ENCODE measurements around the gene TTC39A. TPM values are rescaled to one million over a fixed set of nuclear protein-coding genes. Genes with fewer than 3 reads are reported as not detected.

The TTC39A gene
- total RNA-seq, 1 experiment from 2014 or later, result 8.3 TPM

DNA sequence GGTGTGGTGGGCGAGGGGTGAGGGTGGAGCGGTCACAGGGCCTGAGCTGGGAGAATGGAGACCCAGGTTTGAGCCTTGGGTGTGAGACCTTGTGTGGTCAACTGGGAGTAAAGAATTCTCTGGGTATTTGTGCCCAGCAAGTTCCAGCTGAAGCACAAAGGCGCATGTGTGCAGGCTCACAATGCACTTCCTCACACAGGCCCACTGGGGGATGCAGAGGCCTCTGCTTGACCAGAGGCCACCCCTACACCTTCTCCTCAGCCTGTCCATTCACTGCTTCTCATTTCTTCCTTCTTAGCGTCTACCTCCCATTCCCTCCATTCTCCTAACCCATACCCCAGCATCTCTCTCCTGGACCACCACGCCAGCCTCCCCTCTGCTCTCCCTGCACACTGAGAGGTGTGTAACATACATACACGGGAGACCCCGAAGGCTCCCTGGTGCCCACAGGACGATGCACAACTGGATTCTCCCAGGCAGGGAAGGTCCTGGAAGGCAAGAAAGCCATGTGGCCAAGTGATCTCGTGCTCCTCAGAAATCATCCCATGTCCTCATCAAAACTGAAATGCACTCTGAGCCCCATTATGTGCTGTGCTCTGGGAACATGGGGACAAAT, 12.3 kb upstream of the TTC39A start:
- ATAC-seq (no peak), DNase-seq (ENCODE audit: low read depth, low spot score) (no peak)
- POLR2A ChIA-PET, result no interaction called here
- intact Hi-C loops (cut with micrococcal nuclease; ENCODE audit: unreplicated experiment), result no loop called here
- in situ Hi-C loops (cut with HindIII; ENCODE audit: low pct_unique_long_range_greater_than_20kb, low sequenced_read_pairs), result no loop called here
- no peak overlapping the region for H3K4me3 ChIP-seq (ENCODE audit: low read depth in 2 of 2, low read length in 2 of 2)
- H3K9me3 ChIP-seq (ENCODE audit: control insufficient read depth, insufficient read depth, low read depth, low read length), result no peaks in the 10 kb centered on the region
- H3K27me3 ChIP-seq (ENCODE audit: control insufficient read depth, insufficient read depth, low read length), result no peaks in the 10 kb centered on the region; the same call in 1 of the 2 replicates
- CTCF ChIA-PET, result no interaction called here
- no peak for TF ChIP-seq SIN3A (IDR thresholded peaks at IDR 0.05; ENCODE audit: borderline replicate concordance, insufficient read depth, low read depth, low read length)
- no peak for TF ChIP-seq POLR2AphosphoS5 (IDR thresholded peaks at IDR 0.05; ENCODE audit: low read depth, low read length)
- TF ChIP-seq, protein P1, sequence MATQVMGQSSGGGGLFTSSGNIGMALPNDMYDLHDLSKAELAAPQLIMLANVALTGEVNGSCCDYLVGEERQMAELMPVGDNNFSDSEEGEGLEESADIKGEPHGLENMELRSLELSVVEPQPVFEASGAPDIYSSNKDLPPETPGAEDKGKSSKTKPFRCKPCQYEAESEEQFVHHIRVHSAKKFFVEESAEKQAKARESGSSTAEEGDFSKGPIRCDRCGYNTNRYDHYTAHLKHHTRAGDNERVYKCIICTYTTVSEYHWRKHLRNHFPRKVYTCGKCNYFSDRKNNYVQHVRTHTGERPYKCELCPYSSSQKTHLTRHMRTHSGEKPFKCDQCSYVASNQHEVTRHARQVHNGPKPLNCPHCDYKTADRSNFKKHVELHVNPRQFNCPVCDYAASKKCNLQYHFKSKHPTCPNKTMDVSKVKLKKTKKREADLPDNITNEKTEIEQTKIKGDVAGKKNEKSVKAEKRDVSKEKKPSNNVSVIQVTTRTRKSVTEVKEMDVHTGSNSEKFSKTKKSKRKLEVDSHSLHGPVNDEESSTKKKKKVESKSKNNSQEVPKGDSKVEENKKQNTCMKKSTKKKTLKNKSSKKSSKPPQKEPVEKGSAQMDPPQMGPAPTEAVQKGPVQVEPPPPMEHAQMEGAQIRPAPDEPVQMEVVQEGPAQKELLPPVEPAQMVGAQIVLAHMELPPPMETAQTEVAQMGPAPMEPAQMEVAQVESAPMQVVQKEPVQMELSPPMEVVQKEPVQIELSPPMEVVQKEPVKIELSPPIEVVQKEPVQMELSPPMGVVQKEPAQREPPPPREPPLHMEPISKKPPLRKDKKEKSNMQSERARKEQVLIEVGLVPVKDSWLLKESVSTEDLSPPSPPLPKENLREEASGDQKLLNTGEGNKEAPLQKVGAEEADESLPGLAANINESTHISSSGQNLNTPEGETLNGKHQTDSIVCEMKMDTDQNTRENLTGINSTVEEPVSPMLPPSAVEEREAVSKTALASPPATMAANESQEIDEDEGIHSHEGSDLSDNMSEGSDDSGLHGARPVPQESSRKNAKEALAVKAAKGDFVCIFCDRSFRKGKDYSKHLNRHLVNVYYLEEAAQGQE (IDR thresholded peaks at IDR 0.05; ENCODE audit: insufficient read depth in 1 of 2, low read depth in 2 of 2, low read length in 1 of 2), result no peak
- TF ChIP-seq TCF7L2 (IDR thresholded peaks at IDR 0.05; ENCODE audit: low read depth, low read length), result no peak
- BruUV-seq (replicated peaks), result no TSS peak
- H3K27ac ChIP-seq (ENCODE audit: low read length), result no peak overlapping the region
- no peaks in the 10 kb centered on the region for H3K4me1 ChIP-seq (ENCODE audit: control insufficient read depth, insufficient read depth, low read length)
- H3K36me3 ChIP-seq (ENCODE audit: control insufficient read depth, insufficient read depth, low read length), result no peaks in the 10 kb centered on the region

DNA sequence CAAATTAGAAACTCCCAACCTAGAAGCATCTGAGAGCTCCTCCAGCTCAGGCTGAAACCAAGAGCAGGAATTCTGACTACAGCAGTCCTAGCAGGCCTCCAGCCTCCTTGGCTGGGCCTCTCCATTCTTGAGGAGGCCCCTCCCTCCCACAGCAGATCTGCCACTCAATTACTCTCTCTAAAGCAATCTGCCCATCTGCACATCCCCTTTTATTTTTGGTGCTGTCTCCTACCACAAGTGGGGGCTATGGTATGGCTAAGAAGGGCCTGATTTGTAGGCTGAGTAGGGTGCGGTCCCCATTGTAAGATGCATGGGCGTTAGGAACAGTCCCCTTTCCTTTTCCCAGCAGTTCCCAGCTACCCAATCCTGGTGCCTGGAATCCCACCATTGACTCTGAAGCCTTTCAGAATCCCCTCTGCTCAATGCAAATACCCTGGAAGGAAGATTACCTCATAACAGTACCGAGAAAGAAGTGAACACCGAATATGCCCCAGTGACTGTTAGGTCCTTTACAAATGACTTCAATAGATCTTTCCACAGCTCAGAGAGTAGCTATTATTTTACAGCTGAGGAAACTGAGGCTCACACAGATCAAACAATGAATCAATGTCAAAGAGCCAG, 11.6 kb upstream of the TTC39A start:
- no peak for TF ChIP-seq TCF7L2 (IDR thresholded peaks at IDR 0.05; ENCODE audit: low read depth, low read length)
- TF ChIP-seq, protein P1 (IDR thresholded peaks at IDR 0.05; ENCODE audit: insufficient read depth in 1 of 2, low read depth in 2 of 2, low read length in 1 of 2), result no peak
- TF ChIP-seq, protein P2, sequence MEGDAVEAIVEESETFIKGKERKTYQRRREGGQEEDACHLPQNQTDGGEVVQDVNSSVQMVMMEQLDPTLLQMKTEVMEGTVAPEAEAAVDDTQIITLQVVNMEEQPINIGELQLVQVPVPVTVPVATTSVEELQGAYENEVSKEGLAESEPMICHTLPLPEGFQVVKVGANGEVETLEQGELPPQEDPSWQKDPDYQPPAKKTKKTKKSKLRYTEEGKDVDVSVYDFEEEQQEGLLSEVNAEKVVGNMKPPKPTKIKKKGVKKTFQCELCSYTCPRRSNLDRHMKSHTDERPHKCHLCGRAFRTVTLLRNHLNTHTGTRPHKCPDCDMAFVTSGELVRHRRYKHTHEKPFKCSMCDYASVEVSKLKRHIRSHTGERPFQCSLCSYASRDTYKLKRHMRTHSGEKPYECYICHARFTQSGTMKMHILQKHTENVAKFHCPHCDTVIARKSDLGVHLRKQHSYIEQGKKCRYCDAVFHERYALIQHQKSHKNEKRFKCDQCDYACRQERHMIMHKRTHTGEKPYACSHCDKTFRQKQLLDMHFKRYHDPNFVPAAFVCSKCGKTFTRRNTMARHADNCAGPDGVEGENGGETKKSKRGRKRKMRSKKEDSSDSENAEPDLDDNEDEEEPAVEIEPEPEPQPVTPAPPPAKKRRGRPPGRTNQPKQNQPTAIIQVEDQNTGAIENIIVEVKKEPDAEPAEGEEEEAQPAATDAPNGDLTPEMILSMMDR (IDR thresholded peaks at IDR 0.05), result no peak; the same call in 1 of the 2 replicates
- no peaks in the 10 kb centered on the region; the same call in 1 of the 2 replicates for H3K27me3 ChIP-seq (ENCODE audit: control insufficient read depth, insufficient read depth, low read length)
- no peak overlapping the region for H3K27ac ChIP-seq (ENCODE audit: low read length)
- no peaks in the 10 kb centered on the region for H3K4me1 ChIP-seq (ENCODE audit: control insufficient read depth, insufficient read depth, low read length)
- POLR2A ChIA-PET, result no interaction called here
- in situ Hi-C loops (cut with HindIII; ENCODE audit: low pct_unique_long_range_greater_than_20kb, low sequenced_read_pairs) (no loop called here), intact Hi-C loops (cut with micrococcal nuclease; ENCODE audit: unreplicated experiment) (no loop called here)
- DNase-seq (ENCODE audit: low read depth, low spot score) (no peak), ATAC-seq (no peak)
- BruUV-seq (replicated peaks), result no TSS peak
- CTCF ChIA-PET, result no interaction called here
- H3K36me3 ChIP-seq (ENCODE audit: control insufficient read depth, insufficient read depth, low read length), result no peaks in the 10 kb centered on the region
- H3K4me3 ChIP-seq (ENCODE audit: low read depth in 2 of 2, low read length in 2 of 2), result no peak overlapping the region
- no peaks in the 10 kb centered on the region for H3K9me3 ChIP-seq (ENCODE audit: control insufficient read depth, insufficient read depth, low read depth, low read length)

Measured in Panc1 (cell line).